ENCODE results near the gene GRM4.
"Not testable (repeated sequence)": the region's sequence is repeated elsewhere in the genome, so short reads cannot be mapped to it uniquely, and the experiment has no call there.

The GRM4 gene

DNA sequence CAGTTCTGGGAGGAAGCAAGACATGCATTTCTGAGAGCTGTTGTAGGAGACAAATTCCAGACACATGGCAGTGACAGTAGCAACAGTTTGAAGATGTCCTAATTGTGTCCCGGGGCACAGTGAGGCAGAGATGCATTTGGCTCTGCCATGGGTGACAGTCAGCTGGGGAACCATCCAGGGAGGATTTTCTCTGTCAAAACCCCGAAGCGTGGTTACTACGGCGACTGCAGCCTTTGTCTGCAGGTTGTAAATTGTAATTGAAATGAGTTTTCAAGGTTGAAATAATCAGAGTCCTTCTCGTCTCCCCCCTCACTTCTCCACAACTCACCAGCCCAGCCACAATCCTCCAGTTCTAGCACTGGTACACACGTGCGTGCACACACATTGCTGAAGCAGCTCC, 100.1 kb downstream of the GRM4 start:
- TF ChIP-seq, protein P1, sequence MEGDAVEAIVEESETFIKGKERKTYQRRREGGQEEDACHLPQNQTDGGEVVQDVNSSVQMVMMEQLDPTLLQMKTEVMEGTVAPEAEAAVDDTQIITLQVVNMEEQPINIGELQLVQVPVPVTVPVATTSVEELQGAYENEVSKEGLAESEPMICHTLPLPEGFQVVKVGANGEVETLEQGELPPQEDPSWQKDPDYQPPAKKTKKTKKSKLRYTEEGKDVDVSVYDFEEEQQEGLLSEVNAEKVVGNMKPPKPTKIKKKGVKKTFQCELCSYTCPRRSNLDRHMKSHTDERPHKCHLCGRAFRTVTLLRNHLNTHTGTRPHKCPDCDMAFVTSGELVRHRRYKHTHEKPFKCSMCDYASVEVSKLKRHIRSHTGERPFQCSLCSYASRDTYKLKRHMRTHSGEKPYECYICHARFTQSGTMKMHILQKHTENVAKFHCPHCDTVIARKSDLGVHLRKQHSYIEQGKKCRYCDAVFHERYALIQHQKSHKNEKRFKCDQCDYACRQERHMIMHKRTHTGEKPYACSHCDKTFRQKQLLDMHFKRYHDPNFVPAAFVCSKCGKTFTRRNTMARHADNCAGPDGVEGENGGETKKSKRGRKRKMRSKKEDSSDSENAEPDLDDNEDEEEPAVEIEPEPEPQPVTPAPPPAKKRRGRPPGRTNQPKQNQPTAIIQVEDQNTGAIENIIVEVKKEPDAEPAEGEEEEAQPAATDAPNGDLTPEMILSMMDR (conservative IDR thresholded peaks at IDR 0.05) = no peak
- no peak overlapping the region for H3K27ac ChIP-seq

DNA sequence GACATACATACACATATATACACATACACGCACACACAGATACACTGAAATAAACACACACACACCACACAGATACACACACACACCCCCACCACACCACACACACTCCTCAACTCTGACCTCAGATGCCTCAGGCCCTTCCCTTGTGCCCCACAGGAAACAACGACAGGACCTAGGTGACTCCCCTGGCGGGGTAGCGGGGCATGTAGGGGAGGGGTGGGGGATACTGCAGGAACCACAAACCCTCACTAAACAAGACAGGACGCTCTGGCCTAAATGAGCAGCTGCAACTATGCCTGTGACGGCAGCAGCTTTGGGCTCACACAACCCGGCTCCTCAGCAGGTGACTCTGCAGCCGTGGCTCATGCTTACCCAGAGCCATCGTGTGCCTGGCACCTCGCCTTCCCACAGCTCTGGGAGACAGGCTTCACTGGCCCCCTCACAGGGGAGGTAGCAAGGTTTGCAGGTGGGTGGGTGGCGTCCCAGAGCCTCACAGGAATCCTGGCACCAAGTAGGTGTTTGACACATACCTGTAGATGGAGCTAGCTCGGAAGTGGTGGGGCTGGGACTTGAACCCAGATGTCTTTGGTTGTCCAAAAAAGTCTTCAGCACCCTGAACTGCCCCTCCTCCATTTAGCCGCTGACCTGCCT, 100.8 kb downstream of the GRM4 start:
- no peak overlapping the region for H3K27ac ChIP-seq
- TF ChIP-seq, protein P1 (conservative IDR thresholded peaks at IDR 0.05) = no peak

DNA sequence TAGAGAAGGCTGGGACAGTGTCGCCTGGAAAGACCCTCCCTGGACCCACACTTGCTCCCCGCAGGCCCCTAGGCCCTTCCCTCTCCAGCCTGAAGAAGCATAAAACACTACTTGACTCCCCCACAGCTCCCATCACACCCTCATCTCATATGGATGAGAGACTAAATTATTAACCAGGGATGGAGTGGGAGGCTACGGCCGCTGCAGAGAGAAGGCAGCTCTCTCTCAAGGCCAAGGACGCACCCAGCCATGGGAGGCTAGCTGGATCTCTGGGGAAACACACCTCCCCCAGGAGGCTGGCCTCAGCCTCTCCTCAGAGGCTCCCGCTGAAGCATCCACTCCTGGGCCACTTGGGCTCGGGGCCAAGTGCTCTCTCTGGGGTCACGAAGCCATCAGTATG, 102.5 kb downstream of the GRM4 start:
- H3K27ac ChIP-seq = no peak overlapping the region
- TF ChIP-seq, protein P1 (conservative IDR thresholded peaks at IDR 0.05) = no peak

DNA sequence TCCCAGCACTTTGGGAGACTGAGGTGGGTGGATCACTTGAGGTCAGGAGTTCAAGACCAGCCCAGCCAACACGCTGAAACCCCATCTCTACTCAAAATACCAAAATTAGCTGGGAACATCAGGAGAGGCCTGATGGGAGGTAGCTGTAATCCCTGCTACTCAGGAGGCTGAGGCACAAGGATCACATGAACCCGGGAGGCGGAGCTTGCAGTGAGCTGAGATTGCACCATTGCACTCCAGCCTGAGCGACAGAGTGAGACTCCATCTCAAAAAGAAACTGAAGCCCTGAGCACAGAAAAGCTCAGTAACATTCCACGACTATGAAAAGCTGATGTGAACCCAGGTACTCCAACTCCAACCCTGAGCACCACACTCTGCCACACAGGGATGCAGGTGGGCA, 103.9 kb downstream of the GRM4 start:
- not testable (repeated sequence) for H3K27ac ChIP-seq

DNA sequence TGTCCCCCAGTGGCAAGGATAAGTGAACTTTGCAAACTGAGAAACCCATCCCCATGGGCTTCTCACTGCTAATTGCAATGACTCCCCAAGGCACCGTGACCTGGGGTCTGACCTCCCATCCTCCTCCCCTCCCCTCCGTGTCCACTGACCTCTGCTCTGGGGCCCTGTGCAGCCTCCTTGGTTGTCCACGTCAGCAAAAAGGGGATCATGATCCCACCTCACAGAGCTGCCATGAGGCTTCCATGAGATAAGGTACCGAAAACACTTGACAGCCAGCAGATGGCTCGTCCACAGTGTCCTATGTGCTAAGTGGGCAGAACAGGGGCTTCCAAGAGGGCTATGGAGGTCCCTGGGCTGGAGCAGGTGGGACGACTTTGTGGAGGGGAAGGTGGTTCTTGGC, 104.5 kb downstream of the GRM4 start:
- no peak overlapping the region for H3K27ac ChIP-seq
- TF ChIP-seq, protein P1 (conservative IDR thresholded peaks at IDR 0.05) = no peak

DNA sequence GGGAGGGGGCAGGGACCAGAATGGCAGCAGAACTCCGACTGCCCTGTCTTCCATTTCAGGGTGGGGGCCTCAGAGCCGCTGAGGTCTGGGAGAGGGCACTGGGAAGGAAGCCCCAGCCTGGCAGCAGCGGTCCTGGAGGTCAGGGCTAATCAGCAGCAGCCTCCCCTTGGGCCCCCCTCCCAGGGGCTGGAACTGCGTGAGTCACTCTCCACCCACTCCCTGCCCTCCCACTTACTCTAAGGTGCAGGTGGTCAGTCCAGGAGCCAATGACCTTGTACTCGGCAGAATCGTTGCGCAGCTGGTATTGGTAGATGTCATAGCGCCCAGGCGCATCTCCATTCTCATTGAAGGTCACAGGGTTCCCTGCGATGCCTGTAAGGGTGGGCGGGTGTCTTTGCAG, 105.9 kb downstream of the GRM4 start:
- H3K27ac ChIP-seq = no peak overlapping the region
- TF ChIP-seq, protein P1 (conservative IDR thresholded peaks at IDR 0.05) = no peak

DNA sequence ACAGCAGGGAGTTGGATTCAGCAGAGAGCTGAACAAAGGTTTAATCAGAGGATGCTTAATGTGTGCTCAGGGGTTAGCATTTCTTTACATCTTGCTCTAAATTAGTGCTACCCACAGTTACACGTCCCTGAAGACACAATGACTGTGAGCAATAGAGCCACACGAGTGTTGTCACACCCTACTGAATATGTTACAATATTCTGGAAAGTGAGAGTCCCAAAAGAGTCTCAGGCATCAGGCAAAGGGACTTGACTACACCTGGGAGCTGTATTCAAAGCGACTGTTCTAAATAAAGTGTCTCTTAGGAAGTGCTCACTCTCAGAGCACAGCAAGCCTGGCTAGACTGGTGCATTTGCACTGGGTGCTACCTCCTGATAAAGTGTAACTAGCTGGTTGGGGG, 108.7 kb downstream of the GRM4 start:
- TF ChIP-seq, protein P1 (conservative IDR thresholded peaks at IDR 0.05) = no peak
- no peak overlapping the region for H3K27ac ChIP-seq

DNA sequence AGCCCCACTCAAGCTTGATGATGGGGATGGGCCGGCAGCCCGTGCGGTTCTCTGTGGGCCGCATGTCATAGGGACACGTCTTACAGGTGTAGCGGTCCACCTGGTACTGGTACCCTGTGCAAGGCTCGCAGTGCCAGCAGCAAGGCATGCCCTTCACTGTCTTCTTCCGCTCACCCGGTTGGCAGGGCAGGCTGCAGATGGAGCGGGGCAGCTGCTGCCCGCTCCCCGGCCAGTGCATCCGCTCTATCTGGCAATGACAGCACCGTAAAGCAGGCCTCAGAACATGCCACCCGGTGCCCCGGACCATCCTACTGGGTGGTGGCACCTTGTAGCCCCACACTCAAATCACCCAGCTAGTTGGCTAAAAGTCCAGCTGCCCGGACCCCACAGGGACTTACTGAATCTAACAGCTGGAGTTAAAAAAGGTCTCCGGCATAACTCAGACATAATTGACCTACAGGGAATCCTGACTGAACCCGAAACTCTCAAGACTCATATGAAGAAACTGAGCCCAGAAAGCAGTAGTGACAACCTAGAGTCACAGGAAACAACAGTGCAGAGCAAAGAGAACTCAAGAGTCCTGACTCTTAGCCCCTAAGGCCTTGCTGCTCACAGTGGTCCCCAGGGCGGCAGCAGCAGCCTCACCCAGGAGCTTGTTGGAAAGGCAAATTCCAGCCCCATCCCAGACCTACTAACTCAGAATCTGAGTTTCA, 109.4 kb downstream of the GRM4 start:
- TF ChIP-seq, protein P1 (conservative IDR thresholded peaks at IDR 0.05) = no peak
- H3K27ac ChIP-seq = no peak overlapping the region
